Endodermal cell (in vitro differentiated cells): ENCODE measurements around the gene TBX1. TPM values are rescaled to one million over a fixed set of nuclear protein-coding genes. Genes with fewer than 3 reads are reported as not detected.

Source experiments
- DNase-seq: peaks from one replicate; pipeline ENCODE4 v3.0.0-alpha.2; 2017
- H3K27ac ChIP-seq: 2 replicates; pipeline ENCODE4 v1.5.1; 2013; ENCODE audit warnings: mild to moderate bottlenecking, low read depth, low read length, moderate library complexity
- H3K27me3 ChIP-seq: 2 replicates; pipeline ENCODE4 v1.6.1; 2013; ENCODE audit warnings: mild to moderate bottlenecking, low read length, moderate library complexity; ENCODE audit not compliant: insufficient read depth, control insufficient read depth, poor library complexity, severe bottlenecking
- H3K36me3 ChIP-seq: 2 replicates; pipeline ENCODE4 v1.7.0; 2013; ENCODE audit warnings: mild to moderate bottlenecking, low read length, moderate library complexity; ENCODE audit not compliant: control insufficient read depth, insufficient read depth
- H3K4me1 ChIP-seq: one replicate; pipeline ENCODE4 v1.7.0; 2013; ENCODE audit warnings: low read length; ENCODE audit not compliant: control insufficient read depth, insufficient read depth
- H3K4me3 ChIP-seq: 2 replicates; pipeline ENCODE4 v1.5.1; 2013; ENCODE audit warnings: mild to moderate bottlenecking, low read length, moderate library complexity
- H3K9ac ChIP-seq: 2 replicates; pipeline ENCODE4 v1.6.1; 2013; ENCODE audit warnings: mild to moderate bottlenecking, low read length, moderate library complexity; ENCODE audit not compliant: poor library complexity, severe bottlenecking; ENCODE audit errors: extremely low read depth
- H3K9me3 ChIP-seq: 2 replicates; pipeline ENCODE4 v1.6.1; 2013; ENCODE audit warnings: mild to moderate bottlenecking, low read length, moderate library complexity; ENCODE audit not compliant: control insufficient read depth
- H3K27ac Mint-ChIP-seq: 2 replicates; pipeline ENCODE4 v1.8.0; 2020; ENCODE audit warnings: mixed read lengths
- H3K27me3 Mint-ChIP-seq: 2 replicates; pipeline ENCODE4 v1.8.0; 2021; ENCODE audit warnings: mild to moderate bottlenecking, mixed read lengths; ENCODE audit not compliant: insufficient read depth
- H3K36me3 Mint-ChIP-seq: 2 replicates; pipeline ENCODE4 v1.8.0; 2020; ENCODE audit warnings: low read depth, mixed read lengths
- H3K4me1 Mint-ChIP-seq: 2 replicates; pipeline ENCODE4 v1.8.0; 2020; ENCODE audit warnings: mixed read lengths
- H3K4me3 Mint-ChIP-seq: 2 replicates; pipeline ENCODE4 v1.8.0; 2020; ENCODE audit warnings: mild to moderate bottlenecking, moderate library complexity, mixed read lengths
- H3K9me3 Mint-ChIP-seq: 2 replicates; pipeline ENCODE4 v1.8.0; 2020; ENCODE audit warnings: mild to moderate bottlenecking, mixed read lengths
- WGBS, 2 experiments: methylation state at CpG; one replicate each; pipeline versions ENCODE4 v1.1.5 to v1.1.7; 2013; ENCODE audit warnings: missing lambda C conversion rate in 2 of 2, mixed read lengths in 1 of 2; ENCODE audit not compliant: insufficient coverage in 1 of 2, insufficient read length in 1 of 2; 5-methylcytosine and 5-hydroxymethylcytosine counted together
- total RNA-seq, 2 donors: library from RNA; stranded (reverse); fragmentation: NEBNext Ultra II Directional in 1 of 2; extraction: Animal tissue kit (Norgen Biotek cat#: 25700) in 1 of 2; gene quantifications; 2 replicates in 1 of 2; 3 replicates in 1 of 2; pipeline ENCODE4 v1.2.1, GENCODE V29; 2021
- TF ChIP-seq, protein P1 (sequence below): fragments of 200-600 bp; sonication (generic); conservative IDR thresholded peaks from 2 replicates; pipeline ENCODE4 v1.5.0; 2021; ENCODE audit warnings: antibody characterized with exemption, mild to moderate bottlenecking

Gene TBX1
- total RNA-seq, 2 donors from 2014 or later: 1.3 TPM; not detected in 1

GRCh38 chr22:19789406-19789805 lies 28.8 kb downstream of the TBX1 start:
- Mint-ChIP-seq H3K27ac (no peak overlapping the region), H3K4me1 (no peaks in the 10 kb centered on the region), H3K9me3 (no peaks in the 10 kb centered on the region), H3K4me3 (no peak overlapping the region), H3K36me3 (no peaks in the 10 kb centered on the region), H3K27me3 (no peaks in the 10 kb centered on the region)
- H3K4me3 ChIP-seq: no peak overlapping the region
- no peak for DNase-seq
- TF ChIP-seq, protein P1, sequence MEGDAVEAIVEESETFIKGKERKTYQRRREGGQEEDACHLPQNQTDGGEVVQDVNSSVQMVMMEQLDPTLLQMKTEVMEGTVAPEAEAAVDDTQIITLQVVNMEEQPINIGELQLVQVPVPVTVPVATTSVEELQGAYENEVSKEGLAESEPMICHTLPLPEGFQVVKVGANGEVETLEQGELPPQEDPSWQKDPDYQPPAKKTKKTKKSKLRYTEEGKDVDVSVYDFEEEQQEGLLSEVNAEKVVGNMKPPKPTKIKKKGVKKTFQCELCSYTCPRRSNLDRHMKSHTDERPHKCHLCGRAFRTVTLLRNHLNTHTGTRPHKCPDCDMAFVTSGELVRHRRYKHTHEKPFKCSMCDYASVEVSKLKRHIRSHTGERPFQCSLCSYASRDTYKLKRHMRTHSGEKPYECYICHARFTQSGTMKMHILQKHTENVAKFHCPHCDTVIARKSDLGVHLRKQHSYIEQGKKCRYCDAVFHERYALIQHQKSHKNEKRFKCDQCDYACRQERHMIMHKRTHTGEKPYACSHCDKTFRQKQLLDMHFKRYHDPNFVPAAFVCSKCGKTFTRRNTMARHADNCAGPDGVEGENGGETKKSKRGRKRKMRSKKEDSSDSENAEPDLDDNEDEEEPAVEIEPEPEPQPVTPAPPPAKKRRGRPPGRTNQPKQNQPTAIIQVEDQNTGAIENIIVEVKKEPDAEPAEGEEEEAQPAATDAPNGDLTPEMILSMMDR: no peak
- 93 to 95% methylated on average over 3 to 16 of the region's 16 CpGs for WGBS, 2 experiments
- H3K27me3 ChIP-seq: no peaks in the 10 kb centered on the region
- H3K9me3 ChIP-seq: no peaks in the 10 kb centered on the region
- no peaks in the 10 kb centered on the region for H3K36me3 ChIP-seq
- H3K27ac ChIP-seq: no peak overlapping the region
- H3K9ac ChIP-seq: no peak overlapping the region
- H3K4me1 ChIP-seq: no peaks in the 10 kb centered on the region

- Mint-ChIP-seq H3K36me3 (no peaks in the 10 kb centered on the region), H3K9me3 (no peaks in the 10 kb centered on the region), H3K27ac (no peak overlapping the region), H3K4me1 (no peaks in the 10 kb centered on the region), H3K27me3 (no peaks in the 10 kb centered on the region), H3K4me3 (no peak overlapping the region)
- H3K27ac ChIP-seq: no peak overlapping the region
- no peaks in the 10 kb centered on the region for H3K27me3 ChIP-seq
- no peaks in the 10 kb centered on the region for H3K4me1 ChIP-seq
- DNase-seq: no peak
- no peaks in the 10 kb centered on the region for H3K36me3 ChIP-seq
- WGBS, 2 experiments: 81 to 85% methylated on average over 5 of the region's 6 CpGs
- TF ChIP-seq, protein P1: no peak
- H3K4me3 ChIP-seq: no peak overlapping the region
- H3K9ac ChIP-seq: no peak overlapping the region
- H3K9me3 ChIP-seq: no peaks in the 10 kb centered on the region
These were observed 29.2 kb downstream of the TBX1 start for GRCh38 chr22:19789828-19790227.

DNA sequence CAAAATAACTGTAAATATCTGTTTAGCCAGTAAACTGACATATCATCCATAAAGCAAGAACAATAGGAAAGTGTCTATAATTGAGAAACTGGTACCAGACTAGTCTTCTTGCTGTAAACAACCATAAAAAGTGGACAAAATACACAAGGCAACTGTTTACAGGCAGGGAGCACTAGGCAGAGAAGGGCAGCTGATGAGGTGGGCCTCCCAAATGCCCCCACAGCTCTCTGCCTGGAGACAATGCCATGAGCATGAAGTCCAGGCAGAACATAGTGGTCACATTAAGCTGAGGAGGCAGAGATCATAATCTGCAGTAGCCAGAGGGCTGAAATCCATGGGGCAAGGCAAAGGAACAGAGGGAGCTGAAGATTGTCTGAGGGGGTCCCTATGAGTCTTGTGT lies 30.7 kb downstream of the TBX1 start:
- Histone ChIP-seq H3K36me3 (no peaks in the 10 kb centered on the region), H3K4me1 (no peaks in the 10 kb centered on the region), H3K4me3 (no peak overlapping the region), H3K9me3 (no peaks in the 10 kb centered on the region), H3K27ac (no peak overlapping the region), H3K9ac (no peak overlapping the region), H3K27me3 (no peaks in the 10 kb centered on the region)
- Mint-ChIP-seq H3K4me3 (no peak overlapping the region), H3K27me3 (no peaks in the 10 kb centered on the region), H3K4me1 (no peaks in the 10 kb centered on the region), H3K9me3 (no peaks in the 10 kb centered on the region), H3K36me3 (no peaks in the 10 kb centered on the region), H3K27ac (no peak overlapping the region)
- no peak for DNase-seq
- TF ChIP-seq, protein P1: no peak
